HG03060 (cell line): ENCODE data around the gene IFTAP.

ENCODE experiments used
- ATAC-seq: cut with Tn5 transposase; IDR thresholded peaks from one replicate; pipeline ENCODE4 v1.9.1; 2021; ENCODE audit warnings: low read depth, moderate number of reproducible peaks; ENCODE audit not compliant: unreplicated experiment

The IFTAP gene

DNA sequence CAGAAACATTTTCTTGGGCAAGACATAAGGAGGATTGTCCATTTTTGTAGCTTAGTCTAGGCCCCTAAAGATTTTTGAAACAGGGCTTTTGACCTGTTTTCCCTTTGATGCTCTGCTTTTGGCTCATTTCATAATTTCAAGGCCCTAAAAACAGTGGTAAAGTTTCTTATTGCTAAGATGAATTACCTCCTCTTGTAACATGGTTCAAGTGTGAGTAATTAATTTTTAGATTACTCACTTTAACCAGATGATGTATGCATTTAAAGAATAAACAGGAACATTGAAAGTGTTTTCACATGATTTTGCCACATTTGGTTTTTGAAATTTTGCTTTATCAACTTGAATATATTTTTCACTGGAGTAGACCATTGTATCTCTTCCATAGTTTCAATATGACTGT, 2.6 kb downstream of the IFTAP start:
- ATAC-seq = no peak

DNA sequence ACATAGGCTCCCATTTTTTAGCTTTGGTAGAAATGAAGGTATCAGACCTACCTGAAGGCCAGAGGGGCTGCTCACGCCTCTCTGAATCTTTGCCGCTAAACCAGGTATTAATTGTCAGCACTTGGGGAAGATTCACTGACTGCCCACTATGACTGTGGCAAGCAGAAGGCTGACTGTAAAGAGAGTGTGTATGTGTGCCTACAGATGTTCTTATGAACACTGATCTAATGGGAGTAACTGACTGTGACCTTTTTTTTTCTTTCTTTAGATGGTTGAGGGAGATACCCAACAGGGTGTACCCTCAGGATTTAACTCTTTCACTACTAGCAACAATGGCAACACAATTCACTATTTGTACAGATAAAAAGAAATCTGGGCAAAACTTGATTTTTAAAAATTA, 3.7 kb downstream of the IFTAP start, which contains the start of gene RAG2:
Gene RAG2 (minus strand): TSS at position 186 of the 400 bp plus-strand sequence. CDS start 4,068 bp downstream, outside the sequence.
- no peak for ATAC-seq

DNA sequence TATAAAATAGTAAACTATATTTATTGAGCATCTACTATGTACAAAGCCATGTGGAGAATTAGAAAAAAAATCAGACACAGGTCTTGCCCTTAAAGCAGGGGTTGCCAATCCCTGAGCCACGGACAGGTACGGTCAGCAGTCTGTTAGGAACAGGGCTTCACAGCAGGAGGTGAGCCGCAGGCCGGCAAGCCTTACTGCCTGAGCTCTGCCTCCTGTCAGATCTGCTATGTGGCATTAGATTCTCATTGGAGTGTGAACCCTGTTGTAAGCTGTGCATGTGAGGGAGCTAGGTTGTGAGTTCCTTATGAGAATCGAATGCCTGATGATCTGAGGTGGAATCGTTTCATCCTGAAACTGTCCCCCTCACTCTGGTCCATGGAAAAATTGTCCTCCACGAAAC, 5.9 kb downstream of the IFTAP start:
- no peak for ATAC-seq

DNA sequence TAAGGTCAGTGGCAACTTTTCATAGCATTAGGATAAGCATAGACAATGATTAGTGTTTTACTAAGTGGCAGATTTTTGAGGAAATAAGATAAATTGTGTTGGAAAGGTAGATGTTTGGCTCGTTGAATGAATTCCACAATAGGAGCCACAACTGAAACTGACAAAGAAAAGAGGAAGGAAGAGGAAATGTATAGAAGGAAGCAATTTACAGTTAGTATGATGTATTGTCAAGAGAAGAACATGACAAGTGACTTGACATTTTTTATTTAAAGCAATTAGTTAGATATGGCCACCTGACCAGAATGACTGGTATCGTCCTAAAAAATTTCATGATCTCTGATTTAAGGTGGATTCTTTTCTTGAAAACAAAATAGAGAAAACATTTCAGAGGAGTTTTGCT, 6.9 kb downstream of the IFTAP start:
- no peak for ATAC-seq

DNA sequence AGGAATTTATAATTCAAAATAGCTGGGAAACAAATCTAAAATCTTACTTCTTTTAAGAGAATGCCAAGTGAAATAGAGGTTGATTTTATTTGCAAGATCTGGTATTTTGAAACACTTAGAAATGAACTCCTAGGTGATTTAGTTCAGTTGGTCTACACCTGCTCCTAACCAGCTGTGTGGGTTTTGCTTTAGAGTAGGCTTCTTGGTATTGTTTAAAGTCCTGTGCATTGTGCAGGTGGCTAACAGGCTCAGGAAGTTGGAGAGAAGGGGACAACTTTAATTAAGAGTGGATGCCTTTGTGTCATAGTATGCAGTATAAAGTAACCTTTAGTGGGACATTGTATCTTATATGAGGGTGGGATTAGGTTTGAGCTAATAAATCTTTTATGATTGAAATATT, 7.8 kb downstream of the IFTAP start:
- no peak for ATAC-seq

DNA sequence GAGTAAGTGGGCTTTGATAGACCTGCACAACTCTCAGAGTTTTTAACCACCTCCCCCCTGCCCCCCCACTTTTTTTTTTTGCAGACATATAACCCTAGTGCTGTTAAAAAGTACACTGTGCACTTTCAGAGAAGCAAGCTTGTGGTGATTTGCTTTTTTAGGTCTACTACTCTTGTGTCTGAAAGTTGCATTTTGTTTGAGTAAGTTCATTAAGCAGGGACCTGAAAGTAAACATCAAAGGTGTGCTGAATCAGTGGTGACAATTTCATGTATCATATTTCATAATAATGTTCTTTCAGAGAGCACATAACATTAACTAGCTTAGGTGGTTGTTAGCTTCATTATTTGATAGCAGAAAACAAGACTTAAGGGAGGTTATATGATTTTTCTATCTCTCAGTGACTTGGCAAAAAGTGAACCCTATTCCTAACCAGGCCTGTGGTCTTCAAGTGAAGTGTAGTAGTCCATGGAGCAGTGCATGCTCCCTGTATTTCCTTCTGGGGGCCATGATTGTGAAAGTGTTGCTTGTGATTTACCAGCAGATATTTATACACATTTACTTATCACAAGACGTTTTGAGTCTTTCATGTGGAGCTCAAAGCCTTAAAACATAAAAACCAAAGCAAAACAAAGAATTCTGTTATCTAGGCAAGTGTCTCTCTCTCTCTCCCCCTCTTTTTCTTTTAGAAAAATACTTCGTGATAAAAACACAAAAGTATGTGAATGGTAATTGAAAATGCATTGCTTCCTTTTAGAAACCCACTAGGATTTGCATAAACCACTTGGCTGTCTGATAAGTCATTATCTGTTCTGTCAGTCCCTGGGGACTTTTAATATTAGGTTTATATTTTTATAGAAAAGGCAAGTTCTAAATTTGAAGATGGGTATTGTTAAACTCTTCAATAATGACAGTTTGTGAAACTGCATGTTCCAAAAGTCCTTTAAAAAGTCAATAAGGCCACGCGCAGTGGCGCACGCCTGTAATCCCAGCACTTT, 11.2 kb downstream of the IFTAP start:
- ATAC-seq = peak; percentile 55

DNA sequence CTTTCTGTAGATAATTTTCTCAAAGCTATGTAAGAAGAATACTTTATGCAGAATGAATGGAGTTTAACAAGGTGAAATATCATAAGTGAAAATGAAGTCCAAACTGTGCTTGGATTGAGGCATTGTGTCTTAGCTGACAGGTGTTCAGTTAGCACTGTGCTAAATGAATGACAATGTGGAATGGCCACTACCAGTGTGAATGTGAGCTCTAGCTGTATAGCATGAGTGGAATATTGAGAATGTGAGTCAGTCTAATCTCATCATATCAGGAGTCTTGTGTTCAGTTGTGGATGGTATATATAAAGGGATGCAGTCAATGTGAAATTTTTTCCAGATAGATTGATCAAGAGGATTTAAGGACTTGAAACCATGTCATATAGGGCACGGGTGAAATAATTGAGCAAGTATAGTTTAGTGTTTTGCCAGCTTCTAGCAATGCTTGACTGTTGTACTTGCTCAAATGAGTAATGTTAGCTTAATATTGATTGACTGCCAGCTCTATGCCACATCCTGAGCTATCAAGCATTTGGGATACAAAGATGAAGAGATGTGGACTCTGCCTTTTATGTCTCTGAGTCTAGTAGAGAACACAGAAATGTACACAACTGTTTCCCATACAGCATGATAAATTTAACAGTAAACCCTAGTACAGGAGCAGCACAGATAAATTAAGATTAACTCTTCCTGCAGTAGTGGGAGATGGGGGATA, 14.3 kb downstream of the IFTAP start:
- ATAC-seq = no peak

DNA sequence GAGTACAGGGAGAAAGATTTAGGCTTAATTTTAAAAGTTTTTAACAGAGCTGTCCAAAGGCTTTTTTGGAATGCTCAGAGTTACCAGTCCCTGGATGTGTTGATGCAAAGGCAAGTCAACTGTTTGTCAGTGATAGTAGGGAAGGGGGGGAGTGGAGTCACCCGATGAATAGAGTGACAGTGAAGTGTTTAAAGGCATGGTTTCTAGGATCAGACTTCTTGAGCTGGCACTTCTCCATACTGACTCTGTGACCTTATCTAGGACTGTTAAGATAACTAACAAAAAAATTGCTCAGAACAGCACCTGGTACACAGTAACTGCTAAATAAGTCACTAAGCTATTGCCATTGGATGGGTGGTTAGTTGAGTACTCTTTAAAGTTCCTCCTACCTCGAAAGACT, 15.1 kb downstream of the IFTAP start:
- no peak for ATAC-seq

DNA sequence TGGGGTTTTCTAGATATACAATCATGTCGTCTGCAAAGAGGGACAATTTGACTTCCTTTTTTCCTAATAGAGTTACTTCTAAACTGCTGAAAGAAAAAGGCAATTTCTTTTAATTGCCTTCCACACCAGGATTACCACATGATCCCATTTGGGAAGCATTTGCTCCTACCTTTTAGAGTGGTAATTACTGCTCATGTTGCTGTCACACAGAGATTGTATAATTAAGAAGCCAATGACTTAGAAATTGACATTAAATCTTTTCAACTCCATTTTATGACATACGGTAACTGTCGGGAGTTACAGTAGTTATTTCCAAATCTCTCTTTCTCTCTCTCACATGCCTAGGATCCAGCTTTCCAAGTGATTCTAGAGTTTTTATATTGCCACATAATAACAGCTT, 21.5 kb downstream of the IFTAP start:
- no peak for ATAC-seq

DNA sequence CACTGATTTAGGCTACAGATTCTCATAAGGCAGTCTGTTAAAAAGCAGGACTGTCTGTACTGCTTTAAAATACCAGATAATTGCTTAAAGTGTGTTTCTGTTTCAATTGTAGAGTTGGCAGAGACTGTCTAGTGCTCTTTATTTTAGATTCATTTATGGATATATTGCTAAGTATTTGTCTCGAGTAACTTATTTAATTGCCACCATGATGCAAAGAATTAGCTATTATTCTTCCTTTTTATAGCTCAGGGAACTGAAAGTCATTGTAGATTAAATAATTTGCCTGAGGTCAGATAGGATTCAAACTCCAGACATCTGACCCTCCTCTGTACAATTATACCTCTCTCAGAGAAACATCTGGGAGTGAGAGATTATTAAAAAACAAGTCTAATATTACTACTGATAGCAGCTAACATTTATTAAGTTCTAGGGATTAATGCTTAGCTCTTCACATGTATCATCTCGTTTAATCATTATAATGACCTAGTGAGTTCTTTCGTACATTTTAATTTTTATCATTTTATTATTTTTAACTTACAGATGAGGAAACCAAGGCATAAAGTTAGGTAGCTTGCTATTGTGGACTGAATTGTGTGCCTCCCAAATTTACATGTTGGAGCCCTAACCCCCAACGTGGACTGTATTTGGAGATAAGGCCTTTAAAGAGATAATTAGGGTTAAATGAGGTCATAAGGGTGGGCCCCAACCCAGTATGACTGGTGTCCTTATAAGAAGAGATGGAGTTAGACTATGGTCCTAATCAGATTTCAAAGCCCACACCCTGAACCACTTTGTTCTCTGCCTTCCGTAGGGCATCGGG, 23.5 kb downstream of the IFTAP start:
- no peak for ATAC-seq

DNA sequence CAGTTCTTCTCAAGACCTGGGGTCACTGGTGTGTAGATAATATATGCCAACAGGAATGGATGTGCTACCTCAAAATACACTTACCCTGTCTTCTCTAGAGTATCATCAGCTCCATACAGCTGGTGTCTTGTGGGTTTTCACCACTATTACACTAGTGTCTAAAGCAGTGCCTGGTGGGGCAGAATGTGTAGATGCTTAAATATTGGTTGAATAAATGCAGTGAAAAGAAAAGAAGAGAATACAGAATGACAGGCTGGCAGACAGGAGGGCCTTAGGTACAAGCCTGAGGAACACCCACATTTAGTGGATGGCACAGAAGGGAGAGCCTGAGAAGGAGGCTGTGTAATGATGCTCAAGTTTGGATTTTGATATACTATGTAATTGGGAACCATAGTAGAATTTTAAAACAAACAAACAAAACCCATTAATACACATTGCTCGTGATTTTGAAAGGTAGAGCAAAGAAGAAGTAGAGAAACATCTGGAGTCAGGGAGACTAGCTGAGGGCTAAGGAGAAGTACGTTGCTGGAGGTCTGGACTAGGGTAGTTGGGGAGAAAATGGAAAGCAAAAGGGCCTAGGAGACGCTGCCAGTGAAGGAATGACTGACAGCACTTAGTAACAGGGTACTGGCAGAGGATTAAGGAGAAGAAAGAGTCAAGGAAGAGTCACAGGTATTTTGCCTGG, 24.2 kb downstream of the IFTAP start:
- ATAC-seq = no peak

DNA sequence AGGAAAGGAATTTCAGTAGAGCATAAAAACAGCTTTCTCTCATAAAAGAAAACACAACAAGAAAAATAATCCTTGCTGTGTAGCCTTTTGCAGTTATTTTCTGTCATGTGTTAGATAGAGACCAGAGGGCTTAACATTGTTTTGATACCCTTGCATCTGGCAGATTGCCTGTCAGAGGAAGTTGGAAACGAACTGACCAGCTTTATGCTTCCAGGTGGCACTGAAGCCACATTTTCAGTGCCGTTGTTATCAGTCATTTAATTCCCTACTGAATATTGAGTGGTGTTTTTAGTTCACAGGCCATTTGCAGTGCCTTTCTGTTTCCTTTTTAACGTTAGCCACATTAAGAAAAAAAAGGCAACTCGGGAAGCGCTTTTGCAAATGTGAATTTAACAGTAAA, 25.2 kb downstream of the IFTAP start:
- ATAC-seq = no peak

DNA sequence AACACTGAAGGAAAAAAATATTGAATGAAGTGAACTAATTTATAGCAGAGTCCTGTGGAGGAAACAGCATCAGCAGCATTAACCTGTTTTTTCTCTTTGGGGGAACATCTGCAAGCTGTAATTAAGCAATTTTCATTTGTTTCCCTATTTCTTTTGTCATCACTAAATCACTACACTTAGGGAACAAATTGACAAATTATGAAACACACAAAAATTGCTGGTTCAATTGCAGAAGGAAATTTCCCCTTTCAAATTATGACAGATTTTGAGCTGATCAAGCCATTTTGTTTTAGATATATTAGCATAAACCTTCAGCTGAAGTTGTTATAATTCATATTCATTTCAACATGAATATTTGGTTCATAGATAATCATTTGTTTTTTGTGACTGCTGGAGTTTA, 25.9 kb downstream of the IFTAP start:
- no peak for ATAC-seq

DNA sequence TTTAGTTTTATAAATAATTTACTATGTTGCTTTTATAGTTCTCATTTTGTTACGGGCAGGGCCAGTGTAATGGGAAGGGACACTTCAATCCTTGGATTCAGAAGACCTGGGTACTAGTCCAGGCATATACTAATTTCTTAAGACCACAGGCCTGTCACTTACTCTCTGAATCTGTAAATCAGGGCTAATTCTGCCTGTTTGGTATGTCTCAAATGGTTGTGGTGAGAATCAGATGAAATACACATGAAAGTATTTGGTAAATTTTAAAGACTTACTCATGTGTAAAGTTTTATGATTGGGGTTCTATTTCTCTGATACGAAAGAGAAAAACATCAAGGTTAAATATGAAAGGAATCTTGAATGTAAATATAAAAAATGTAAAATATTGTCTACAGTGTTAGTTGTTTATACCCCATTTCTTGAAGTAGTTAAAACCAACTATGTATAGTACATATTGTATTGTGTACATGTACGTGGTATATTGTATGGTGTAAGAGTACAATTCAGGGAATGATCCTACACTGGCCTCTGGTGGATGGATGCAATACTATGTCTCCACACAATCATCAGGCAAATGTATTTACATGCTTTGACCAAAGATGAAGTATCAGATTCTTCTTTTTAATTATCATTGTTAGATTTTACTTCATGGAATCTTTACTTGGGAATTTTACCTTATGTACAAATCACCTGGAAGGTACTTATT, 28.3 kb downstream of the IFTAP start:
- no peak for ATAC-seq

DNA sequence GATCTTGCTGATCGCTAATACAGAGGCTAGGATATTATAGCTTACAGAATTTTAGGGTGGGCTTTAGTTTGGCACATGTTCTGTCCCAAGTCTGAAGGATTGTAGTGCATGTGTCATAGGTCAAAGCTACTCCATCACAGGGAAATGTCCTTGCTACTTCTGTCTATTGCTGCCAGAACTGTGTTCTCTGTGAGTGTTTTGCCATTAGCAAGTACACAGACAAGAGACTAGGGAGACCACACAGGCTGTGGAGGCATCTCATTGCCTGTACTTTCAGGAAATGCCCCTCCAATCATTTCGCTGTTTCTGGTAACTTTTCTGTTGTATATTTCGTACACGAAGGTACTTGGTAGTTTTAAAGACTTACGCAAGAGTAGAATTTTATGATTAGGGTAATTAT, 29.2 kb downstream of the IFTAP start:
- ATAC-seq = no peak

DNA sequence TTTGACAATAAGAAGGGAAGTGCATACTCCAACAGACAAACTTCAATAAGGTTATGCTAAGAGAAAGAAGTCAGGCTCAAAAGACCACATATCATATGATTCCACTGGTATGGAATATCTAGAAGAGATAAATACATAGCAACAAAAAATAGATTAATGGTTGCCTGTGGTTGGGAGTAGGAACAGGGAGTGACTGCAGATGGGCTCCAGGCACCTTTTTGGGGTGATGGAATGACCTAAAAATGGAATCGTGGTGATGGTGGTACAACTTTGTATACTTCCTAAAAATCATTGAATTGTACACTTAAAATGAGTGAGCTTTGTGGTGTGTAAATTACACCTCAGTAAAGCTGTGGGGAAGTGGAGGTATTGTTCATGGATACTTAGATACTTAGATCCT, 32.7 kb downstream of the IFTAP start:
- no peak for ATAC-seq

DNA sequence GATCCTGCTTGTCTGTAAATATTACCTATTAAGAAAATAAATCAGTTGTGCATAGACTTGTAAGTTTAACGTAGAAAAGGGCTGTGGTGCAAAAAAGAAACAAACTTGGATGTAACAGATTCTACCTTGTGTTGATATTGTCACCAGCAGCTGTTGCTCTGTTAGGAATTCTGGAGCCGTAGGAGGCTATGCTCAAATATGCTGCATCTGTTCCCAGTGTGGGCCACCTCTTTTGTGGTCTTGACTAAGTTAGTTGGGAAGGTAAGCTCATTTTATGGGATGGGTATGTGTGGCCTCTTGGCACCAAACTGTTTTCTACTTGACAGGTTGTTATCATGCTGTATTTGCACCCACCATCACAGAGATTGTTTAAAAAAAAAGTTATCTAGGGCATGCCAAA, 33.2 kb downstream of the IFTAP start:
- ATAC-seq = no peak

DNA sequence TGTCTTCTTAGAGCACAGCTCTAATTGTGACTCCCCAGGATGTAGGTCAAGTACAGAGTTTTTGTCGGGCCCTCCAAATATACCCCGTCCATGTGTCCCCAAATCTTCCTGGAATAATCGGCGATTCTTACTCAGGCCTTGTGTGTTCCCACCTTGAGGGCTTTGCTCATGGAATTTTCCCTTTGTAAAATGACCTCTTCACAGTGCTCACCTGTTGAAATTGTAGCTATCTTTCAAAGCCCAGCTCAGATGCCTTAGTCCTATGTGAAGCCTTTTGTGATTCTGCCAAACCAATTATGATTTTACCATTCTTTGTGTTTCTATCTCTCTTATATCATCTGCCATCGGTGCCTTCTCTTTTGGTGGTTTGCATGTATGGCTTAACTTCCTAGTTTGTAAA, 33.8 kb downstream of the IFTAP start:
- no peak for ATAC-seq

DNA sequence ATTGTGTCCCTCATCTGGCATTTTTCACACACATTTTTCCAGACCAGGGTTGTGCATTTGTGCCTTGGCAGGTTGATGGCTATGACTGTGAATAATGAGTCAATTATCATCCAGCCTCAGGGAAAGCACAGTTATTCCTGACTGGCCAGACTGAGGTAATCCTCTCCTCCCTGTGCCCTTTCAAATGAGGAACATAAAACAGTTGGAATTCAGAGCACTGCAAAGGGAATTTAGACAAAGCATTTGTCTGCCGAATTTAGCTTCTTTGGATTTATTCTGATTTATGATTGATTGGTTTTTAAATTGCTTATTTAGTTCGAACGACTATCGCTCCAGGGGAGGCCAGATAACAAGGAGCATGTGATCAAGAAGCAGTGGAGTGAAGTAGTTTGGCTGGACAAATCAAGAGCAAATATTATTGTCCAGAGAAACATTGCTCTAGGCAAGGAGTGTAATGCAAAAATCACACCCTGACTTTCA, 34.5 kb downstream of the IFTAP start:
- no peak for ATAC-seq

DNA sequence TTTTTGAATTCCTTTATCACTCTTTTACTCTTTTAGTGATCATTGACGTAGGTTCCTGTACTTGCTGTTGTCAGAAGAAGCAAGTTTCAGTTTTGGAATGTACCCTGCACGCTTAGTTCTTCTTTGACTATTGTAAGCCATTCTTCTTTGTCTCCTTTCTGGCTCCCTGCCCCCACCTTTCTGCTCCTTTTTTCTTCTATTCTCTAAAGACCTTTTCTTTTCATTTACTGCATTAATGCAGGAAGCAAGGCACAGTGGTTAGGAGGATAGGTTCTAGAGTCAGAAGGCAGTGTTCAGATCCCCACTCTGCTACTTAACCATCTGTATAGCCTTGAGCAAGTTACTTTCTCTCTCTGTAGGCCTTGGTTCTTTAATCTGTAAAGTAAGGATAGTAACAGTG, 37.5 kb downstream of the IFTAP start:
- peak; percentile 63 for ATAC-seq
